ENCODE results near the gene MMP11. TPM values are rescaled to one million over a fixed set of nuclear protein-coding genes. Genes with fewer than 3 reads are reported as not detected.
A peak's percentile ranks its signal among the peaks of the same experiment; 100 is the strongest.

The MMP11 gene
- total and polyA plus RNA-seq, 8 donors: 1.2 to 10.7 (median 9.6) TPM

DNA sequence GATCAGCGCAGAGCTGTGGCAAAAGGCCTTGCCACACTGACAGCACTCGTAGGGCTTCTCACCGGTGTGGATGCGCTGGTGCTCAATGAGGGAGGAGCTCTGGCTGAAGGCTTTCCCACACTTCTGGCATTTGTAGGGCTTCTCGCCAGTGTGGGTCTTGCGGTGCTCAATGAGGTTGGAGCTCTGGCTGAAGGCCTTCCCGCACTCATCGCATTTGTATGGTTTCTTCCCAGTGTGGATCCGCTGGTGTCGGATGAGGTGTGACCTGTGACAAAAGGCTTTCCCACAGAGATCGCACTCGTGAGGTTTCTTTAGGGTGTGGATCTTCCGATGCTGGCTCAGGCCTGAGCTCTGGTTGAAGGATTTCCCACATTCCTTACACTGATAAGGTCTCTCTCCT is 28.6 kb upstream of the MMP11 start:
- H3K36me3 ChIP-seq: peaks cover 0 to 41% of the 10 kb centered on the region in 2 donors
- H3K27ac ChIP-seq: no peak overlapping the region
- no peak for DNase-seq

DNA sequence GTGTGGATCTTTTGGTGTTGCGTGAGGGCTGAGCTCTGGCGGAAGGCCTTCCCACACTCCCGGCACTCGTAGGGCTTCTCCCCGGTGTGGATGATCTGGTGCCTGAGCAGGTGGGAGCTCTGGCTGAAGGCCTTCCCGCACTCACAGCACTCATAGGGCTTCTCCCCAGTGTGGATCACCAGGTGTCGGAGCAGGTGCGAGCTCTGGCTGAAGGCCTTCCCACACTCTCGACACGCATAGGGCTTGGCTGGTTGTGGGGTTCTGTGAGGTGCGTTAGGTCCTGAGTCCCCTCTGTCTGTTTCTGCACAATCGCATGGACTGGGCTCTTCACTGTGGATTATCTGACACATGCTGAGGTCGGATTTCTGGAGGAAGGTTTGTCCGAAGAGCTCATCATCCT is 28.2 kb upstream of the MMP11 start:
- ATAC-seq: no peak

More for the DNA sequence above, 28.6 kb upstream of the MMP11 start:
- intact Hi-C loops (cut with DNase I): no loop called here
- TF ChIP-seq, protein P1, sequence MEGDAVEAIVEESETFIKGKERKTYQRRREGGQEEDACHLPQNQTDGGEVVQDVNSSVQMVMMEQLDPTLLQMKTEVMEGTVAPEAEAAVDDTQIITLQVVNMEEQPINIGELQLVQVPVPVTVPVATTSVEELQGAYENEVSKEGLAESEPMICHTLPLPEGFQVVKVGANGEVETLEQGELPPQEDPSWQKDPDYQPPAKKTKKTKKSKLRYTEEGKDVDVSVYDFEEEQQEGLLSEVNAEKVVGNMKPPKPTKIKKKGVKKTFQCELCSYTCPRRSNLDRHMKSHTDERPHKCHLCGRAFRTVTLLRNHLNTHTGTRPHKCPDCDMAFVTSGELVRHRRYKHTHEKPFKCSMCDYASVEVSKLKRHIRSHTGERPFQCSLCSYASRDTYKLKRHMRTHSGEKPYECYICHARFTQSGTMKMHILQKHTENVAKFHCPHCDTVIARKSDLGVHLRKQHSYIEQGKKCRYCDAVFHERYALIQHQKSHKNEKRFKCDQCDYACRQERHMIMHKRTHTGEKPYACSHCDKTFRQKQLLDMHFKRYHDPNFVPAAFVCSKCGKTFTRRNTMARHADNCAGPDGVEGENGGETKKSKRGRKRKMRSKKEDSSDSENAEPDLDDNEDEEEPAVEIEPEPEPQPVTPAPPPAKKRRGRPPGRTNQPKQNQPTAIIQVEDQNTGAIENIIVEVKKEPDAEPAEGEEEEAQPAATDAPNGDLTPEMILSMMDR (IDR thresholded peaks at IDR 0.05): no peak
- Histone ChIP-seq H3K4me3 (no peak overlapping the region), H3K9me3 (no peaks in the 10 kb centered on the region), H3K4me1 (no peaks in the 10 kb centered on the region), H3K27me3 (no peaks in the 10 kb centered on the region)
- no peak for ATAC-seq

DNA sequence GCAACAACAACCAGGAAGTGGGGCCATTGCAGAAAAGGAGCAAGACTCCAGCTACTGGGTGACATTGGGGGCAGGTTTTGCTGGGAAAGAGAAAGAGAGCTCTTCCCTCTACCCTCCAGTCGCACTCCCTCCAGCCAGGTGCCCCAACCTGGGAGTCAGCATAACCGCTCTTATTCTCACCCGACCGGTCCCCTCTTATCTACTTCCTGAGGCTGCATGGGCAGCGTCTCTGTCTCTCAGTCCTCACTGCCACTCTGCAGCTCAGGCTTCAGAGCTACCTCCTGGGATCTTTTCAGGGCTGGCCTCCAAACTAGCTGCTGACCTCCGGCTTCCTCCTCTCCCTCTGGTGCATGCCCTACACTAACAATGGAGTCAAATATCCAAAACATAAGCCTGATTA is 26.9 kb upstream of the MMP11 start:
- peak in 1 of 4 donors; percentile 53 for DNase-seq
- no peak for ATAC-seq
- TF ChIP-seq, protein P1 (IDR thresholded peaks at IDR 0.05): no peak

More for the DNA sequence above, 28.2 kb upstream of the MMP11 start:
- H3K36me3 ChIP-seq: peaks cover 0 to 41% of the 10 kb centered on the region in 2 donors
- H3K4me3 ChIP-seq: no peak overlapping the region
- no peaks in the 10 kb centered on the region for H3K27me3 ChIP-seq
- H3K27ac ChIP-seq: no peak overlapping the region
- intact Hi-C loops (cut with DNase I): no loop called here
- TF ChIP-seq, protein P1 (IDR thresholded peaks at IDR 0.05): no peak
- DNase-seq: no peak
- peaks cover 0 to under 1% of the 10 kb centered on the region in 2 donors for H3K4me1 ChIP-seq
- no peaks in the 10 kb centered on the region for H3K9me3 ChIP-seq

DNA sequence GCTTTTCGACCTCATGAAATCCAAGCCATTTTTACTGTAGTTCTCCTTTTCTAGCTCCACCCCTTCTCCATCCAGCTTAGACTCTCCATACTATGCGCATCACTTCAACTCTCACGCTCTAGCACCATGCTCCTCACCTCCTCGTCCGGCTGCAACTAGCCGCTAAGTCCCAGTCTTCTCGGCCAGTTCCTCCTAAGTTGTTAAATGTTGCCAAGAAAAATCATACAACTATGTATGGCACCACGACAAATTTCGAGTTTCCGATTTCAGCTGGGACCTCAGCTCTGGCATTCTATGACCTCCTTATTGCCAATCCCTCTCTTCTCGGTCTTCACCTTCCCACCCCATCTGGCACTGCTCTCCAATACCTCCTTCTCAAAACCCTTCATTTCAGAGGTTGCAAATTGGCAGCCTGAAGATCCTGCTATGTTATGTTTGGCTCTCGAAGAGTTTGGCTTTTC is 22.8 kb upstream of the MMP11 start:
- DNase-seq (no peak), ATAC-seq (no peak)
- Histone ChIP-seq H3K27me3 (no peaks in the 10 kb centered on the region), H3K4me1 (peaks cover 7 to 13% of the 10 kb centered on the region in 2 donors), H3K4me3 (peak overlapping the region; percentile 62 to 67), H3K36me3 (peaks cover 0 to 3% of the 10 kb centered on the region in 2 donors), H3K9me3 (no peaks in the 10 kb centered on the region), H3K27ac (peak overlapping the region in 1 of 2 donors; percentile 89)
- TF ChIP-seq, protein P1 (IDR thresholded peaks at IDR 0.05): no peak
- intact Hi-C loops (cut with DNase I): no loop called here

More for the DNA sequence above, 26.9 kb upstream of the MMP11 start:
- H3K4me3 ChIP-seq: no peak overlapping the region
- H3K4me1 ChIP-seq: peaks cover 7 to 13% of the 10 kb centered on the region in 2 donors
- H3K27me3 ChIP-seq: no peaks in the 10 kb centered on the region
- H3K36me3 ChIP-seq: peaks cover 0 to 41% of the 10 kb centered on the region in 2 donors
- no peak overlapping the region for H3K27ac ChIP-seq
- intact Hi-C loops (cut with DNase I): no loop called here
- no peaks in the 10 kb centered on the region for H3K9me3 ChIP-seq

DNA sequence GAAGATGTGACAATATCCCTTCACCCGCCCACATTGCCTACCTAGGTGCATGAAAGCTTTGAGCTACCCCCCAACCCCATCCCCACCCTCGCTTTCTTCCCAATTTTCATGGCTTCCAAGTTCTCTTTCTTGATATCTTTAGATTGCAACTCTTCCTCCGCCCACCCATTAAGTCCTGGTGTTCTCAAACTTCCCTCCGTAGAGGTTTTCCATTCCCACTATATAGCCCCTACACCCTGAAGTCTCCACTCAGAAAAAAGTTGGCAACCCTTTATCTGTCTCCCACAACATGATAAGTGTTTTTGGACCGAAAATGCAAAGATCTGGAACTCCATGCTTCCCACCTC is 22.3 kb upstream of the MMP11 start:
- ATAC-seq (no peak), DNase-seq (no peak)
- H3K27ac ChIP-seq: peak overlapping the region; percentile 86 to 89
- intact Hi-C loops (cut with DNase I): no loop called here
- no peaks in the 10 kb centered on the region for H3K27me3 ChIP-seq
- H3K36me3 ChIP-seq: no peaks in the 10 kb centered on the region
- no peaks in the 10 kb centered on the region for H3K9me3 ChIP-seq
- TF ChIP-seq, protein P1 (IDR thresholded peaks at IDR 0.05): no peak
- peaks cover 7 to 13% of the 10 kb centered on the region in 2 donors for H3K4me1 ChIP-seq
- H3K4me3 ChIP-seq: peak overlapping the region; percentile 62 to 67

Data from left lung (tissue), 10 donors.